ENCODE results near the gene CIRBP.

Gene CIRBP

DNA sequence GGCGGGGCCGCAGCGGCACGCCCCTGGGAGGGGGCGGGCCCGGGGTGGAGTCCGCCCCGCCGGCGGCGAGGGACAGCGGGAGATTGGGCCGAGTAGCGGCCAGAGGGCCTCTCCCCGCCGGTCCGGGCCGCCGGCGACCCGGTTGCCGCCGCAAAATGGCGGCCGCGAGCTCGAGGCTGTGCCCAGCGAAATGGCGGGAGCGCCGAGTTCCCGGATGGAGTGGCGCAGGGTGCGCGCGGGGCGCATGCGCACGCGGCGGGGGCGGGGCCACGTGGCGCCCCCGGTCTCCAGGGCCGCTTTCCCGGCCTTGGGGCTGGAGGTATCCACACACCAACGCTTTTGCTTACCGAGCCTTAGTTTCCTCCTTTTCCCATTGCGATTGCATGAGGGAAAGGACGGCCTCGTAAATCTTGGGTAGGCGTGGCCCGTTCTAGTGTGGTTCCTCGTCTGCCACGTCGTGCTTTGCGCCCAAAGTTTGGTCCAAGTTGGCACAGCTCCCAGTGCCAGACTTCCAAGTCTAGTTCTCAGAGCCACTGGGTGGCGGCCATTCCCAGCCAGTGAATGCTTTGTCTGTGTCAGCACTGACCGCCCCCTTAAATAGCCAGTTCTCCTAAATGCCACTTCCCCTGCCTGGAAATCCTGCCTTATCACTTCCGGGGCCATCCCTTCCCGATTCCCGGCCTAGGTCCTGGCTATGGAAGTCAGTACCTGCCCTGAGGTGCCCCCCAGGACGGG, 513 bp downstream of the CIRBP start:
- DNase-seq: no peak

- DNase-seq: no peak
These were observed 1.2 kb downstream of the CIRBP start for GRCh38 chr19:1270213-1270853.

GRCh38 chr19:1270854-1271527, 1.9 kb downstream of the CIRBP start:
- DNase-seq: no peak

GRCh38 chr19:1271528-1272422, 2.6 kb downstream of the CIRBP start:
- no peak for DNase-seq

DNA sequence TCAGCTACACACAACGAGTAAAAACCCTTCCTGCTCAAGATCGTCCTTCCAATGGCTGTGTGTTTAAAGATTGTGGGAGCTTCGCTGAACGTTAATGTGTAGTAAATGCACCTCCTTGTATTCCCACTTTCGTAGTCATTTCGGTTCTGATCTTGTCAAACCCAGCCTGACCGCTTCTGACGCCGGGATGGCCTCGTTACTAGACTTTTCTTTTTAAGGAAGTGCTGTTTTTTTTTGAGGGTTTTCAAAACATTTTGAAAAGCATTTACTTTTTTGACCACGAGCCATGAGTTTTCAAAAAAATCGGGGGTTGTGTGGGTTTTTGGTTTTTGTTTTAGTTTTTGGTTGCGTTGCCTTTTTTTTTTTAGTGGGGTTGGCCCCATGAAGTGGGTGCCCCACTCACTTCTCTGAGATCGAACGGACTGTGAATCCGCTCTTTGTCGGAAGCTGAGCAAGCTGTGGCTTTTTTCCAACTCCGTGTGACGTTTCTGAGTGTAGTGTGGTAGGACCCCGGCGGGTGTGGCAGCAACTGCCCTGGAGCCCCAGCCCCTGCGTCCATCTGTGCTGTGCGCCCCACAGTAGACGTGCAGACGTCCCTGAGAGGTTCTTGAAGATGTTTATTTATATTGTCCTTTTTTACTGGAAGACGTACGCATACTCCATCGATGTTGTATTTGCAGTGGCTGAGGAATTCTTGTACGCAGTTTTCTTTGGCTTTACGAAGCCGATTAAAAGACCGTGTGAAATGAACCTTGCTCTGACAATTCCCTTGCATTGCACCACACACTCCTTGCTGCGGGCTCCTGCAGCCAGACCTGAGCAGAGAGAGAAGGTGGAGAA, 3.5 kb downstream of the CIRBP start:
- no peak for DNase-seq

DNA sequence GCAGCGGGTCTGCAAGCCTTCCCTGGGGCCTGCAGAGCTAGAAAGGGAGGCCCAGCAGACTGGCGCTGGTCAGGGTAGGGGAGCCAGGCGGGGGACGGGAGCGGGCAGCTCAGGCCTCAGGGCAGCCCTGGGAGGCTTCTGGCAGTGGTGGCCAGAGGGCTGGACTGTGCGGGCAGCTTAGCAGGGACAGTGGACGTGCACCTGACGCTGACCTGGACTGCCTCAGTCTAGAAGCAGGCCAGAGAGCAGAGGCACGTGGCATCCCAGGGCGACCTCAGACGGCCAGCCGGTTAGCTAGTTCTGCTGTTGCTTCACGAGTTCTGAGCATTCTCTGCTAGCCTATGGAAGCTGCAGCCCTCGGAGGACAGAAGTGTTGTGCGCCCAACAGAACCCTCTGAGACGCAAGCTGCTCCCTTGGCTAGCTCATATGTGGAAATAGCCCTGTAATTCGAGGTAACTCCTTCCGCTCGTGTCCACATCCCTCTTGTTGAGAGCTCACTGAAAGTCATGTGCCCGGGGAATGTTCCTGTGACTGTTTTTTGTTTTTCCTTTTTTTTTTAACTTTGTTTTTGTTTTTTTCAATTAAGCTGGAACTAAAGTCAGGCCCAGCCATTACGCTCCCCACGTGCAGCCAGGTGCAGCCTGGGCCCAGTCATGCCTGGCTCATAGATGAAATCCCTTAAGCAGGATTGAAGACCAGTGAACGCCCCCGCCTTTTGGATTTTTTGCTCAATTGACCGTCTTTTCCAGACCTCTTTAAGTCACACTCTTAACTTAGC, 4.3 kb downstream of the CIRBP start:
- DNase-seq: no peak

- DNase-seq: no peak
These were observed 5.1 kb downstream of the CIRBP start for GRCh38 chr19:1274081-1274851.

DNA sequence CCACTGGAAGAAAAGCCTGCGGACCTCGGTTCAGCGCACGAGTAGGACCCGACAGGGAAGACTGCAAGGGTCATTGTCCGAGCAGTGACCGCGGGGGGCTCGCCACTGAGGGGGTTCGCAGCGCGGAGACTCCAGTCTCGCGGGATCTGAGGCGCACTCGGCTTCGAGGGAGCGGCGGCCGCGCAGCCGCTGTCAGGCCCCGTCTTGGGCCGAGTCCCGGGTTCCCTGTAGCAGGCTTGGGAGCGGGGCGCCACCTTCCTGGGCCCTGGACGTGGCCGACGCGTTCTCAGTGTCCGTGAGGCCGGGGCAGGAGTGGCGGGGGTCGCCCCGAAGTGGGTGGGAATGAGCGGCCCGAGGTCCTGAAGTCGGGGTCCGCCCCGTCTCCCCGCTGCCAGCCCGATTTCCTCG, 5.7 kb downstream of the CIRBP start:
- DNase-seq: no peak

DNA sequence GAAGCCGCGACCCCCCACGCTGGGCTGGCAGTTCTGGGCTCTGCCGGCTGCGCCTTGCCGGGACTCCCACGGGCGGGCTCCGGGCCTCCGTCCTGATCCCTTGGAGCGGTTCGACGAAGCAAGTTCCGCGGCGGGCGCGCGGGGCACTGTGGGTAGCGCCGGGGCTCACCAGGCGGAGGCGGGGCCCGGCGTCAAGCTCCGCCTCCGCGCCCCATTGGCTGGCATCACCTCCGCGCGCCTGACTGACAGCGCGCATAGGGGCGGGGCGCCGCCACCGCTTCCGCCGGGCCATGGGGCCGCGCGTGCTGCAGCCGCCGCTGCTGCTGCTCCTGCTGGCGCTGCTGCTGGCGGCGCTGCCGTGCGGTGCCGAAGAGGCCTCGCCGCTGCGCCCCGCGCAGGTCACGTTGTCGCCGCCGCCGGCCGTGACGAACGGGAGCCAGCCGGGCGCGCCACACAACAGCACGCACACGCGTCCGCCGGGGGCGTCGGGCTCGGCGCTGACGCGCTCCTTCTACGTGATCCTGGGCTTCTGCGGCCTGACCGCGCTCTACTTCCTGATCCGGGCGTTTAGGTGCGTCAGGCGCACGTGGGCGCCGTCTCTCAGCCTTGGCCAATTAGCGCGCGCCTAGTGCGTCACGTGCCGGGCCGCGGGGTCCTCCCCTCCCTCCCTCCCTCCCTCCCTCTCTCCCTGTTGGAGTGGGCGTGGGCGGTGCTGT, 6.3 kb downstream of the CIRBP start, which contains the start of gene FAM174C:
Gene FAM174C, plus strand, starts transcription at position 271 of the 716 bp plus-strand sequence. Its CDS starts 20 bp downstream, at position 291.
- DNase-seq: peak; percentile 87

GRCh38 chr19:1275976-1276627, 7.0 kb downstream of the CIRBP start:
- no peak for DNase-seq

- DNase-seq: no peak
These were observed 7.5 kb downstream of the CIRBP start for GRCh38 chr19:1276628-1277022.

- no peak for DNase-seq
These were observed 7.9 kb downstream of the CIRBP start for GRCh38 chr19:1277061-1277460.

GRCh38 chr19:1278074-1278473, 8.9 kb downstream of the CIRBP start:
- no peak for DNase-seq

- no peak for DNase-seq
These were observed 9.9 kb downstream of the CIRBP start for GRCh38 chr19:1278713-1279660.

- peak; percentile 25 for DNase-seq
These were observed 10.7 kb downstream of the CIRBP start for GRCh38 chr19:1279782-1280341.

DNA sequence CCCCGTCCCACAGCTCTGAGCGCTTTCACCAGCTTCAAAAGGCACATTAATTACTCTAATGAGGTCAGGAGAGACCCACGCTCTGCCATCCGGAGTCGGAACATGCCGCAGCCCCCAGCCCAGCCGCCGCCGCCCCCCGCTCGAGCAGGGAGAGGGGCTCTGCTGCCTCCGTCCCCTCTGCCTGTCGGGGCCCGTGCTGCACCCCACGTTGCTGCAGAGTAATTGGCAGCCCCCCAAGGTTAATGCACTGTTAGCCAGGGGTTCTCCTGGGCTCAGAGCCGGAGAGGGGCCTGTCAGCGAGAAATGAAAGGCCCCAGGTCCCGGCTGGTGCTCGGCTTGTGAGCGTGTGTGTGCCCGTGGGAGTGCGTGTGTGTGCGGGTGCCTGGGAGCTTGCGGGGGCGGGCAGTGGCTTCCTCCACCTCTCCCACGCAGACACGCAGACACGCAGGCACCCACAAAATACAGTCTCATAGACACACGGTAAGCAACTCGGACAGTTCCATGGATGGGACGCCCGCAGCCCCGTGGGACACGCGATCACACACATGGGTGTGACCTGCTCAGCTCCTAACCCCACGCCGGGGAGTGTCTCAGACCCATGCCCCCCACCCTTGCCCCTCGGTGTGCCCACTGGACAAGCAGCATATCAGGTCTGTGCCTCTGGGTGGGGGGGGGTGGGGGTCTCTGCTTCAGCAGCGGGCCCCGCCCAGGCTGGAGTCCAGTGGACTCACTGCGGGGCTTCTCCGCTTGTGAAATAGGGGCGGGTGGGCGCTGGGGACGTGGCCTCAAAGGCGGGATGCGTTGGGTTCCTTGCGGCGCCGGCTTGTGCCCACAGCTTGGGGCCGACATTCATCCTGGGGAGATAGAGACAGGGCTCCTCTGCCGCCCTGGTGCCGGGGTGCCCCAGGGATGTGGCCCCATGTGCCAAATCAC, 11.8 kb downstream of the CIRBP start:
- no peak for DNase-seq
